Measurements from ENCODE around the gene CASK.

Gene CASK

GRCh38 chrX:41561045-41561444 is 362.3 kb downstream of the CASK start:
- DNase-seq (ENCODE audit: low read depth) = no peak

GRCh38 chrX:41559235-41560052 is 363.9 kb downstream of the CASK start:
- no peak for DNase-seq (ENCODE audit: low read depth)

- DNase-seq (ENCODE audit: low read depth) = no peak
Observed at GRCh38 chrX:41558531-41558930, 364.8 kb downstream of the CASK start.

- no peak for DNase-seq (ENCODE audit: low read depth)
Observed at GRCh38 chrX:41556958-41557357, 366.4 kb downstream of the CASK start.

GRCh38 chrX:41553688-41554087 is 369.7 kb downstream of the CASK start:
- no peak for DNase-seq (ENCODE audit: low read depth)

- no peak for DNase-seq (ENCODE audit: low read depth)
Observed at GRCh38 chrX:41548411-41548810, 374.9 kb downstream of the CASK start.

- DNase-seq (ENCODE audit: low read depth) = no peak
Observed at GRCh38 chrX:41543668-41544067, 379.7 kb downstream of the CASK start.

GRCh38 chrX:41543025-41543424 is 380.3 kb downstream of the CASK start:
- no peak for DNase-seq (ENCODE audit: low read depth)

GRCh38 chrX:41542536-41542935 is 380.8 kb downstream of the CASK start:
- no peak for DNase-seq (ENCODE audit: low read depth)

- no peak for DNase-seq (ENCODE audit: low read depth)
Observed at GRCh38 chrX:41542135-41542534, 381.2 kb downstream of the CASK start.

- DNase-seq (ENCODE audit: low read depth) = no peak
Observed at GRCh38 chrX:41541386-41541785, 382.0 kb downstream of the CASK start.

GRCh38 chrX:41538707-41539106 is 384.6 kb downstream of the CASK start:
- DNase-seq (ENCODE audit: low read depth) = no peak

- DNase-seq (ENCODE audit: low read depth) = no peak
Observed at GRCh38 chrX:41530085-41530484, 393.3 kb downstream of the CASK start.

- no peak for DNase-seq (ENCODE audit: low read depth)
Observed at GRCh38 chrX:41529221-41529620, 394.1 kb downstream of the CASK start.

GRCh38 chrX:41528784-41529183 is 394.6 kb downstream of the CASK start:
- no peak for DNase-seq (ENCODE audit: low read depth)

- no peak for DNase-seq (ENCODE audit: low read depth)
Observed at GRCh38 chrX:41526925-41527324, 396.4 kb downstream of the CASK start.

- DNase-seq (ENCODE audit: low read depth) = no peak
Observed at GRCh38 chrX:41526271-41526670, 397.1 kb downstream of the CASK start.

- DNase-seq (ENCODE audit: low read depth) = no peak
Observed at GRCh38 chrX:41522671-41523070, 400.7 kb downstream of the CASK start.

- DNase-seq (ENCODE audit: low read depth) = no peak
Observed at GRCh38 chrX:41522081-41522480, 401.3 kb downstream of the CASK start.

GRCh38 chrX:41519468-41519867 is 403.9 kb downstream of the CASK start:
- no peak for DNase-seq (ENCODE audit: low read depth)

GRCh38 chrX:41518841-41519220 is 404.5 kb downstream of the CASK start:
- DNase-seq (ENCODE audit: low read depth) = no peak

GRCh38 chrX:41518127-41518840 is 405.1 kb downstream of the CASK start:
- DNase-seq (ENCODE audit: low read depth) = peak; percentile 27

GRCh38 chrX:41516999-41517765 is 406.2 kb downstream of the CASK start:
- no peak for DNase-seq (ENCODE audit: low read depth)

Measured in stimulated activated CD8-positive, alpha-beta memory T cell treated with anti-CD3 and anti-CD28 coated beads, Interleukin-4, amount 100 ng/mL, for 24 hours (primary cell).